NCI-H510A treated with DMSO at 0.1 percent for 48 hours (cell line): Measurements from ENCODE around the gene CUL2.
"Not testable (repeated sequence)": the region's sequence is repeated elsewhere in the genome, so short reads cannot be mapped to it uniquely, and the experiment has no call there.

Experiments used
- DNase-seq: peaks from one replicate; lab custom pipeline; 2025; lab: John Stamatoyannopoulos, UW

Gene CUL2

GRCh38 chr10:35090162-35090954, at the start of gene CUL2:
TSS of gene CUL2 (minus strand) at chr10:35090341. CDS start at chr10:35071317, 19,024 bp downstream.
- peak; percentile 86 for DNase-seq

GRCh38 chr10:35136263-35136815, 46.2 kb upstream of the CUL2 start:
- no peak for DNase-seq

GRCh38 chr10:35135861-35136260, 45.7 kb upstream of the CUL2 start:
- DNase-seq, result no peak

- DNase-seq, result no peak
Observed at GRCh38 chr10:35133586-35133985, 43.4 kb upstream of the CUL2 start.

DNA sequence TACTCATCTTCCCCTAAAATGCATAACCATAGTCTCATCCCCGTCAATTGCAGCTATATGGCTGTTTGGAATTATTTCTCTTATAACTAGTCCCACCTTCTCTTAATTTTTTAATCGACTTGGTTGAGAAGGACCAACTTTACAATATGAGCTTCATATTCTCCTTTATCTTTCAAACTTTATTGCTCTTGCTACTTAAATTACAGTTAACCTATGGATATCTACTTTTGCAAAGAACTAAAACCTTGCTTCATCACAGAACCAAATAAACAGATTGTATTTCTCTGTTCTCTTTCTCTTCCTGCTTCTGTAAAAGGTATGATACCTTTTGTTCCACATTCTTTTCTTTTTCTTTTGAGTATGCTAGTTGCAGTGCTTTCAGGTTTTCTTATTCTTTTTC, 42.6 kb upstream of the CUL2 start:
- DNase-seq, result no peak

DNA sequence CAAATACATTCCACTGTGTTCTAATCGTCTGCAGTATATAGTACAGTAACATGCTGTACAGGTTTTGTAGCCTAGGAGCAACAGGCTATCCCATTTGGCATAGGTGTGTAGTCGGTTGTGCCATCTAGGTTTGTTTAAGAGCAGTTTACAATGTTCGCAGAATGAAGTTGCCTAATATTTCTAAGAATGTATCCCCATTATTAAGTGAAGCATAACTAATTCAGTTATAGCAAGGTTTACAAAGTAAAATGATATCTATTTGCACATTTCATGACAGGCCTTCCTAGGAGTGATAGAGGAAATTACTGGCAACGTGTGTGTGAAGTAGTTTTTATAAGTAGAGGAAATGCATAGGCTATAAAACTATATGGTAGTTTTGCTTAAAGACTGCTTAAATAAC, 40.5 kb upstream of the CUL2 start:
- no peak for DNase-seq

DNA sequence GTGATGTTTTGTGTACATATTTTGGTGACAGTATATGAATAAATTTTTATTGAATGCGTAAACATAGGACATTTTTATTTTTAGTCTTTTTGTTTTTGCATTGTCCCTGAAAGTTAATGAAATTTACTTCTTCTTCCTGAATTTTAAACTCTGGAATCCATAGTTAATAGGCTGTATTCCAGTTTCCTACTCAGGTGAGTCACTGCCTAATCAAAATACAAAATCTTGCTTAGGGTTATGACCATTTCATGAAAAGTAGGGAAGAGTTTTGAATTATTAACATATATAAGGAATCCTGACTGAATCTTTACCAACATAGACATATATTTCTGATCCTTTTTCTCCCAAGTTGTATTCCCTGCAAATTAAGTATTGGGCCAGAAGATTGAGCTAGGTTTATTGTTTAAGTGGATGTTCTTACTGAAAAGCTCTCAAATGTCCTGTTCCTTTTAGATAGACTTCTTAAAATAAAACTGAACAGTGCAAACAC, 39.1 kb upstream of the CUL2 start:
- no peak for DNase-seq

DNA sequence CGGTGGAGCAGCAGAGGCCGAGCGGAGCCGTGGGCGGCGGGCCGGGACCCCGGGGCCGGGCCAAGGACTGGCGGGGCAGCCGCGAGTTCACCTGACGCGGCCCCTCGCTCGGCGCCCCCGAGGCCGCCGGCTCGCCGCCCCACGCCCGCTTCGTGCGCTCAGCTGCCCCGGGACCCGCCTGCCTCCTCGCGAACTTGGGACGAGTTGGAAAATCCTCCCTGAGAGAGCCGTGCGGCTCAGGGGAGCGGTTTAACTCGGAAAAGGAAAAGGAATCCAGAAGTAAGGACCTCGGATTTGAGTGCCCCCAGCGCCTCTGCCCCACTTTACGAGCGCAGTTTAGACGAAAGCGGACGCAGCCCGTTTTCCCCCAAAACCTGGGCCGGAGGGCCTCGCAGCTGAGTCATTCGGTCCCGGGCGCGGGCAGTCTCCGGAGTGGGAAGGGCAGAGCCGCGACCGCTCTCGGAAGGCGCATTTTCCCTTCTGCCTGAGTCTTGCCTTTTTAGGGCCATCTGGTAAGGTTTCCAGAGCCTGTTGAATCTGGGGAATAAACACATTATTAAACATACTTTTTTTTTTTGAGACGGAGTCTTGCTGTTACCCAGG, 37.2 kb upstream of the CUL2 start:
- no peak for DNase-seq

DNA sequence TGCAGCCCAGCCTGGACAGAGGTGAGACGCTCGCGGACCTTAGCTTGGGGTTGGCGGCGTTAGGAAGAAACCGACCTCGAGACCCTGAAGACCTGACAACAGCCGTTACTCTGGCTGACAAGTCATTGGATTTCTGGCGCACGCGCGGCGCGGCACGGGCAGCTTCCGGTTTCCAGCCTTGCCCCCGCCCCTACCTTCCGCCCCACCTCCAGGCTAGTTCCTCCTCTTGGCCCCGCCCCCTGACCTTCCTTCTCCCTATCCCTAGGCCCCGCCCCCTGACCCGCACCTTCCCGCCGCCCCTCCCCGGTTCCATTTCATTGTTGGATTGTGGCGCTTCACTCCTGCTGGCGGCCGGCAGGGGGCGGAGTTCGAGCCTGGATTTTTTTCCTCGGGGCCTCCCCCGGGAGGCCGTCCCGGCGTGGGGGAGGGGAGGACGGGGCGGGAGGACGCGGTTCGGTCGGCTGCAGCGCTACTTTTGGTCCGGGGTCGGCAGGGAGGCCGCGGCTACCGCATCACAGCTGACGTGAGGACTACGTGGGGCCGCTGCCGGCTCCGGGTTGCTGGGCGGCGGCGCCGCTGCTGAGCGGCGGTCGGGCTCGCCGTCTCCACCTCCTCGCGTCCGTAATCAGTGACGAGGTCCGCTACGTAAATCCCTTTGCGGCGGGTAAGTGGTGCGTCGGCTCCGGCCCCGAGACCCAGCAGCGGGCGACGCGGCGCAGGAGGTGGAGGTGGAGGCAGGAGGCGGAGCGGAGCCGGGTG, 36.6 kb upstream of the CUL2 start, which contains the start of gene CREM:
CREM (plus strand) TSS at position 317 of the 759 bp plus-strand sequence. CDS start 10,990 bp downstream, outside the sequence.
- peak; percentile 91 for DNase-seq

- no peak for DNase-seq
Observed at GRCh38 chr10:35126062-35126529, 36.0 kb upstream of the CUL2 start.

DNA sequence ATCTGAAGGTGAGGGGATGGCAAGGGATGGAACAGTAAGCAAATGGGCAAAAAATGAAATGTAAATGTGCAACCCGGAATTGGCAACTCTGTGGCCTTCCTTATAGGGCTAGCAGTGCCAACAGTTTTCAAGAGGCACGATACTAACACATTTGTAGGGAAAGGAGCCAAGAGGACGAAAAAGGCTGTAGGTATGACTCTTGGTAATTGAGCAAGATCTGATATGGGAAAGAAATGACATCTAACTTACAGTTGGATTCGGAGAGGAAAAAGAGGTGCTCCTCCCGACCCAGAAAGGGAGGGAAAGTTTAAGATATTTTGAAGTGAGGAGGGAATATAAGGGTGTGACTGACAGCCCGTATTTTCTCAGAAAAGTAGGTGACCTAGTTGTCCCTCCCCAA, 34.4 kb upstream of the CUL2 start:
- DNase-seq, result no peak

- no peak for DNase-seq
Observed at GRCh38 chr10:35119378-35119777, 29.2 kb upstream of the CUL2 start.

GRCh38 chr10:35112571-35112970, 22.4 kb upstream of the CUL2 start:
- DNase-seq, result no peak

DNA sequence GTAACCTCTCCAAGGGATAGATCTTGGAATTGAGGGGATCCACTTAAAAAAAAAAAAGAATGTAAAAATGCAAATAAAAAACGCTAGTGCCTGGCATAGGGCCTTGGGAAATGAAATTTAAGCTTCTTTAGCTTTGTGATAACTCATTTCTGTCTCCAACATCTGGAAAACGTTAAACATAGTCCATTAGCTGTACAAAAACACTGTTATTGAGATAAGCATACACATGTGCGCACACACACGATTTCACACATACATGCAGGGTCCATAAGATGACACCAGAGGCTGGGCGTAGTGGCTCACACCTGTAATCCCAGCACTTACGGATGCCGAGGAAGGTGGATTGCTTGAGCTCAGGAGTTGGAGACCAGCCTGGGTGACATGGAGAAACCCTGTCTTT, 13.7 kb upstream of the CUL2 start:
- no peak for DNase-seq

DNA sequence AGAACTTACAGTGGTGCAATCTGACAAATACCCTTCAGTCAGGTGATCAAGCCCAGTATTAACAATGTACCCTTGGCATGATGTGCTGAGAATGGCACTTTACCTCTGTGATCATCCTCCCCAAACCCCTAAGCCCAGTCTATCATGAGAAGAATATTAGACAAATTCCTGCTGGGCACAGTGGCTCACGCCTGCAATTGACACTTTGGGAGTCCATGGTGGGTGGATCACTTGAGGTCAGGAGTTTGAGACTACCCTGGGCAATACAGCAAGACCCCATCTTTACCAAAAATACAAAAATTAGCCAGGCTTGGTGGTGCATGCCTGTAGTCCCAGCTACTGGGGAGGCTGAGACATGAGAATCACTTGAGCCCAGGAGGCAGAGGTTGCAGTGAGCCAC, 7.4 kb upstream of the CUL2 start:
- DNase-seq, result no peak

- DNase-seq, result no peak
Observed at GRCh38 chr10:35096312-35096711, 6.2 kb upstream of the CUL2 start.

GRCh38 chr10:35092851-35093250, 2.7 kb upstream of the CUL2 start:
- no peak for DNase-seq

- DNase-seq, result no peak
Observed at GRCh38 chr10:35091994-35092790, 2.1 kb upstream of the CUL2 start.

DNA sequence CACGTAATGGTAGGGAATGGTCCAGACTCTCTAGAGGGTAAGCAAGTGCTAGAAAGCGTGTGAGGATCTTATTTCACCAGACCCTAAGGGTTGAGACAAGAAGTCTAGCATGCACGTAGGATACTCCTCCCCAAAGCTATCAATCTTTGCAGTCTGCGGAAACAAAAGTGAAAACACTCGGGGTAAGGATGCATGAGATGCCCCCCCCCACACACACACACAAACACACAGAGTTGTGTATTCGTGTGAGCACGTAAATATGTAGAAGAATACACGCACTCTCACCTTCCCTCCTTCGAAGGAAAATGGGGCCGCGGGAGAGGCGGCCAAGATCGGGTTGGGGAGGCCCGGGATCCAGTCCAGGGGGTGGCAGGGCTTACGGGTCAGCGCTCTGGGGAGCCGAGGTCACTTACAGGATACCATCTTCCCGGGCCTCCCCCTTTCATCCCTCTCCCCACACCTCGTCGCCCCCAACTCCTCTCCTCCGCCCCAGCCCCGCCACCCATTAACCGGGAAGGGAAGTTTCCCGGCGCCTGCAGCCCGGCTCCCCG, 455 bp downstream of the CUL2 start:
- DNase-seq, result no peak

DNA sequence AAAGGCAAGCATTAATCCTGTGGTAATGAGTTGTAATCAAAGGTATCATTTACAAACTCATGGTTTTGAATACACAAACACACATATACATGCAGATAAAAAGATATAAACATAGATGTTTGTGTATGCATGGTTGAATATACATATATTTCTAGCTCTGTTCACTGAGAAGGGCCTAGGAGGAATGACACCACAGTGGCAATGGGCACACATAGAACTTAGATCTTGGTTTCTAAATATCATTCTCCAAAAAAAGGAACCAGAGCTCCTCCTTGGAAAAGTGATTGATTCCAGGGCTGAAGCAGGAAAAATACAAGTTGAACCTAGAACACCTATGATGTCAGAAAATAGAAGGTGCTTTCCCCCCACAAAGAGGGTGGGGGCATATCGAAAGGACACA, 6.9 kb downstream of the CUL2 start:
- DNase-seq, result no peak

DNA sequence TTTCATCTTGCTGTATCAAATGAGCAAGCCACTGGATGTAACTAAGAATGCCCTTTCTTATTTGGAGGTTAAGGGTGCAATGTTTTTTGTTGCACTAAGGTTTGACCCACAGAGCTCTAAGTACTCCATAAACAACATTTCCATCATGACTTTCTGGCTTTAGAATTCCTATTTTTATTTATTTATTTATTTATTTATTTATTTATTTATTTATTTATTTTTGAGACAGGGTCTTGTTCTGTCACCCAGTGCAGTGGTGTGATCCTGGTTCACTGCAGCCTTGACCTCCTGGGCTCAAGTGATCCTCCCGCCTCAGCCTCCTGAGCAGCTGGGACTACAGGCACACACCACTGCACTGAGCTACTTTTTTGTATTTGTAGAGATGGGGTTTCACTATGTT, 9.9 kb downstream of the CUL2 start:
- DNase-seq, result not testable (repeated sequence)
